ENCODE results near the gene EID3. TPM values are rescaled to one million over a fixed set of nuclear protein-coding genes. Genes with fewer than 3 reads are reported as not detected.
A peak's percentile ranks its signal among the peaks of the same experiment; 100 is the strongest.

Gene EID3
- total RNA-seq, 1 experiment from 2014 or later, result 3.0 TPM

GRCh38 chr12:104305349-104305748 is 1.8 kb downstream of the EID3 start:
- ChIA-PET RAD21 (ENCODE audit: low non-redundant PET in 1 of 2, low total read pairs in 2 of 2, uncharacterized antibody in 2 of 2, unreplicated experiment in 2 of 2) (no interaction called here), POLR2A (no interaction called here), CTCF (no interaction called here)
- Histone ChIP-seq H3K9me2 (ENCODE audit: insufficient read depth) (no peaks in the 10 kb centered on the region), H3K4me1 (ENCODE audit: control insufficient read depth in 1 of 2, insufficient read depth in 2 of 2, low read length in 2 of 2) (peaks cover 1 to 34% of the 10 kb centered on the region in 2 experiments; a peak in 3 of 4 replicates), H3K27me3 (ENCODE audit: insufficient read depth, low read length) (no peaks in the 10 kb centered on the region), H3K27ac (ENCODE audit: low read depth, low read length) (no peak overlapping the region), H3K4me3 (replicated peaks in 1 of 2; ENCODE audit: low read depth in 1 of 2, low read length in 2 of 2) (no peak overlapping the region), H3K9ac (ENCODE audit: low read length) (no peak overlapping the region), H3K79me2 (ENCODE audit: insufficient read depth, low read length) (peaks cover 100% of the 10 kb centered on the region), H3K9me3 (ENCODE audit: control insufficient read depth in 1 of 2, insufficient read depth in 1 of 2, low read depth in 1 of 2, low read length in 2 of 2) (no peaks in the 10 kb centered on the region), H2AFZ (ENCODE audit: low read depth, low read length, poor library complexity, severe bottlenecking) (no peak overlapping the region), H4K20me1 (ENCODE audit: insufficient read depth) (peaks cover 53% of the 10 kb centered on the region; the same call in 1 of the 2 replicates), H3K4me2 (ENCODE audit: low read length) (no peak overlapping the region), H3K36me3 (ENCODE audit: control insufficient read depth in 1 of 2, insufficient read depth in 2 of 2, low read length in 2 of 2) (peaks cover 7 to 58% of the 10 kb centered on the region in 2 experiments; a peak in 2 of 4 replicates)
- DNase-seq (ENCODE audit: low read depth, low spot score) (no peak), ATAC-seq (no peak)
- intact Hi-C loops (cut with micrococcal nuclease), result no loop called here
- BruUV-seq (replicated peaks), result no TSS peak
- no peak for TF ChIP-seq FOSL1 (IDR thresholded peaks at IDR 0.05; ENCODE audit: low read depth)
- 0 out of 2 replicates have a peak, but pooled peaks have one; percentile 3 for TF ChIP-seq POLR2AphosphoS5 (IDR thresholded peaks at IDR 0.05; ENCODE audit: low read depth, low read length)
- TF ChIP-seq SRF (IDR thresholded peaks at IDR 0.05; ENCODE audit: low read depth), result no peak
- TF ChIP-seq SP1 (IDR thresholded peaks at IDR 0.05; ENCODE audit: low read depth), result no peak
- TF ChIP-seq CTCF (IDR thresholded peaks at IDR 0.05 in 2 of 3, conservative IDR thresholded peaks at IDR 0.05 in 1 of 3; ENCODE audit: borderline replicate concordance in 1 of 3, insufficient read depth in 1 of 3, low read depth in 2 of 3, low read length in 2 of 3), result no peak

- ATAC-seq (no peak), DNase-seq (ENCODE audit: low read depth, low spot score) (no peak)
- Histone ChIP-seq H4K20me1 (ENCODE audit: insufficient read depth) (peaks cover 62% of the 10 kb centered on the region; the same call in 1 of the 2 replicates), H3K36me3 (ENCODE audit: control insufficient read depth in 1 of 2, insufficient read depth in 2 of 2, low read length in 2 of 2) (peaks cover 12 to 65% of the 10 kb centered on the region in 2 experiments; a peak in 3 of 4 replicates), H3K4me1 (ENCODE audit: control insufficient read depth in 1 of 2, insufficient read depth in 2 of 2, low read length in 2 of 2) (peaks cover 0 to 40% of the 10 kb centered on the region in 2 experiments; a peak in 3 of 4 replicates), H3K4me2 (ENCODE audit: low read length) (no peak overlapping the region), H3K9ac (ENCODE audit: low read length) (no peak overlapping the region), H2AFZ (ENCODE audit: low read depth, low read length, poor library complexity, severe bottlenecking) (no peak overlapping the region), H3K79me2 (ENCODE audit: insufficient read depth, low read length) (peaks cover 100% of the 10 kb centered on the region), H3K4me3 (replicated peaks in 1 of 2; ENCODE audit: low read depth in 1 of 2, low read length in 2 of 2) (no peak overlapping the region), H3K27ac (ENCODE audit: low read depth, low read length) (no peak overlapping the region), H3K27me3 (ENCODE audit: insufficient read depth, low read length) (no peaks in the 10 kb centered on the region), H3K9me3 (ENCODE audit: control insufficient read depth in 1 of 2, insufficient read depth in 1 of 2, low read depth in 1 of 2, low read length in 2 of 2) (no peaks in the 10 kb centered on the region), H3K9me2 (ENCODE audit: insufficient read depth) (no peaks in the 10 kb centered on the region)
- ChIA-PET RAD21 (ENCODE audit: low non-redundant PET in 1 of 2, low total read pairs in 2 of 2, uncharacterized antibody in 2 of 2, unreplicated experiment in 2 of 2) (no interaction called here), POLR2A (no interaction called here), CTCF (no interaction called here)
- intact Hi-C loops (cut with micrococcal nuclease), result no loop called here
- no TSS peak for BruUV-seq (replicated peaks)
- TF ChIP-seq ZFX (IDR thresholded peaks at IDR 0.05) (no peak), ATF3 (IDR thresholded peaks at IDR 0.05) (no peak), CEBPB (IDR thresholded peaks at IDR 0.05; ENCODE audit: low read depth) (no peak), EZH2phosphoT487 (IDR thresholded peaks at IDR 0.05; ENCODE audit: borderline replicate concordance) (no peak), ELF1 (IDR thresholded peaks at IDR 0.05; ENCODE audit: borderline replicate concordance, low read depth) (no peak), POLR2A (IDR thresholded peaks at IDR 0.05; ENCODE audit: borderline replicate concordance, extremely low read depth, insufficient read depth, insufficient read length) (no peak), JUND (IDR thresholded peaks at IDR 0.05) (no peak), ZNF274 (IDR thresholded peaks at IDR 0.05; ENCODE audit: low read depth, low read length) (no peak), REST (IDR thresholded peaks at IDR 0.05; ENCODE audit: low read depth) (no peak)
Measured at GRCh38 chr12:104306376-104306775, 2.8 kb downstream of the EID3 start.
